GM12875 (cell line): ENCODE data around the gene MAPT.

Experiments
- H3K4me3 ChIP-seq: one replicate; pipeline ENCODE4 v1.5.1; 2011; ENCODE audit warnings: low read depth, low read length, control low read depth
- TF ChIP-seq, protein P1 (sequence below): IDR thresholded peaks from 2 replicates; pipeline ENCODE4 v1.5.1; 2011; ENCODE audit warnings: low read depth, mild to moderate bottlenecking, control low read depth, inconsistent platforms, low read length, moderate library complexity, borderline replicate concordance; ENCODE audit not compliant: insufficient read depth

The MAPT gene

DNA sequence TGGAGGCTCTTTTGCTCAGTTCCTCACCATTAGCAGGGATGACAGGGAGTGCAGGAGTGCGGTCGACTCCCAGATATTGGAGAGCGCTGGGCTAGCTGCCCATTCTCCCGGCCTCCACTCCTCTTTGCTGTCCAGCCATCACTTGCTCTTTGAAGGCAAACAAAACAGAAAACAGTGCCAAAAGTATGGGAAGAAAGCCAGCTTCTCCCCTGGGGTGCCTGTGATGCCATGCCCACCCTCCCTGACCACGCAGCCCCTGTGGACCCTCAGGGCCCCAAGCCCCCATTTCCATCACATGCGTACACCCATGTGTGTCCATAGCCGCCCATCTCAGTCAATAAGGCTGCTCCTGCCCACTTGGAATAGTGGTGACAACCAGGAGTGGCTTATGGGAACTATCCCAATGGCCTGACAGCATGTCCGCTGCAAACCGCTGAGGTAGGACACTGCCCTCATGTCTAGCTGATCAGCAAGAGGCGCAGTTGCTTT lies 30.0 kb downstream of the MAPT start:
- TF ChIP-seq, protein P1, sequence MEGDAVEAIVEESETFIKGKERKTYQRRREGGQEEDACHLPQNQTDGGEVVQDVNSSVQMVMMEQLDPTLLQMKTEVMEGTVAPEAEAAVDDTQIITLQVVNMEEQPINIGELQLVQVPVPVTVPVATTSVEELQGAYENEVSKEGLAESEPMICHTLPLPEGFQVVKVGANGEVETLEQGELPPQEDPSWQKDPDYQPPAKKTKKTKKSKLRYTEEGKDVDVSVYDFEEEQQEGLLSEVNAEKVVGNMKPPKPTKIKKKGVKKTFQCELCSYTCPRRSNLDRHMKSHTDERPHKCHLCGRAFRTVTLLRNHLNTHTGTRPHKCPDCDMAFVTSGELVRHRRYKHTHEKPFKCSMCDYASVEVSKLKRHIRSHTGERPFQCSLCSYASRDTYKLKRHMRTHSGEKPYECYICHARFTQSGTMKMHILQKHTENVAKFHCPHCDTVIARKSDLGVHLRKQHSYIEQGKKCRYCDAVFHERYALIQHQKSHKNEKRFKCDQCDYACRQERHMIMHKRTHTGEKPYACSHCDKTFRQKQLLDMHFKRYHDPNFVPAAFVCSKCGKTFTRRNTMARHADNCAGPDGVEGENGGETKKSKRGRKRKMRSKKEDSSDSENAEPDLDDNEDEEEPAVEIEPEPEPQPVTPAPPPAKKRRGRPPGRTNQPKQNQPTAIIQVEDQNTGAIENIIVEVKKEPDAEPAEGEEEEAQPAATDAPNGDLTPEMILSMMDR, result no peak
- no peak overlapping the region for H3K4me3 ChIP-seq

DNA sequence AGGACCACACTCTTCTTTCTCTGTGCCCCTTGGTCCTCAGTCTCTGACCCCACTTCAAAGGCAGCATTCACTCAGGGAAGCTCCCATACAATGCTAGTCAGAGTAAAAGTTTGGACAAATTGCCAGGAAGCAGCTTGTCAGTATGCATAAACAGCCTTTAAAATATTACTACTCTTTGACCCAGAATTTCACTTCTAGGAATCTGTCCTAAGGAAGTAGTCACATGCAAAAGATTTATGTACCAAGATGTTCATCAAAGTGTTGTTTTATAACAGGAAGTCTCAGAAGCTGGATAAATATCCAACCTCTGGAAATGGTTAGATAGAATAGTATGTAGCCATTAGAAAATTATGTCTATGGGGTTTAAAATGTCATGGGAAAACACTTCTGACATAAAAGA lies 31.0 kb downstream of the MAPT start:
- no peak overlapping the region for H3K4me3 ChIP-seq
- TF ChIP-seq, protein P1, result no peak

DNA sequence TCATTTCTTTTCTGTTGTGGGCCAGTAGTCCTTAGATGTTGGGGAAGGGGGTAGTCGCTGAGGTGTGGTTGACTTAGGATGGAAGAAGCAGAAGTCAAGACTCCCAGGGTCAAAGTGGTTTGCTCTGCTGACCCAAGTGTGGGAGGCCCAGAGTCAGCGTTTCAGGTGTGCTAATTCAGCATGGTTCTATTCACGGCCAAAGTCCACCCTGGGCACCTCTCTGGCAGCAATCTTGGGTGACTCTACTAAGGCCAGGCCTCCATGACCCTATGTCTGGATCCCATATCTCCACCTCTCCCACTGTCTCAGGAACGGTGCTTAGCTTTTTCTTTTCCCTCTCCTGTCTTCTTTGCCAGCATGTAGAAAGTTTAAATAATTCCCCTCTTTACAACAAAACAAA lies 32.9 kb downstream of the MAPT start:
- no peak overlapping the region for H3K4me3 ChIP-seq
- TF ChIP-seq, protein P1, result no peak

DNA sequence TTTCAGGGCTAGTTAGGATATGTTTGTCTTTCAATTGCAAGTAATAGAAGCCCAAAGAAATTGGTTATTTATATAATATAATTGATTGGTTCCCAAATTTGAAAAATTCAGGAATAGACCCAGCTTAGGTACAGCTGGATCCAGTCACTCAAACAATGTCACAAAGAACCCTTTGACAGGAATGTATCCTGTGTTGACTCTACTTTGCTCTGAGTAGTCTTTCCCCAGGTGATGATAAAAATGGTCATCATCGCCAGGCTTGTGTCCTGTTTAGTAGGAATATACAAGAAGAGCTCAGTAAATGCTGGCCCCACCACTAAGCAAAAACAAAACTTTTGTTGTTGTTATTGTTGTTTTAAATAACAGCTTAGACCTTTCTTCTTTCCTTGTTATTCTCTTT lies 35.0 kb downstream of the MAPT start:
- no peak overlapping the region for H3K4me3 ChIP-seq
- TF ChIP-seq, protein P1, result no peak

DNA sequence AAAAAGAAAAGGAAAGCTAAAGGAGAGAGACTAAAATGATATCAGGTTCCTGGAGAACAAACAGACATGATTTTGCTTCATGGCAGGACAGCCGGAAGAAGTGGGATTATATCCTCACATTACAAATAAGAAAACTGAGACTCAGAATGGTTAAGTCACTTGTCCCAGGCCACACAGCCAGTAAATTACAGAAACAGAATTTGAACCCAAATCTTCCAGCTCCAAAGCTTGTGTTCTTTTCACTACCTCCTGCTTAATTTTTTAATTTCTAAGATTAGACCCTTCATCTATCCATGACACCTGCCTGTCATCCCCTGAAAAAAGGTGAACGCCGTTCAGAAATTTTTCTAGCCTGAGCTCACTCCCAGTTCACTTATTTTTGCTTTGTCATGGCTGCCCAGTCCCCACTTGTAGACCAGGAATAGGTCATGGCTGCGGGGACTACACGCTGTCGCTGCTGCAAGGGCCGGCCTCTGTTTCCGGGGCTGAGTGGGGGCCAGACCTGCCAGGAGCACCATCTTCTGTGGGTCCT lies 36.1 kb downstream of the MAPT start:
- no peak overlapping the region for H3K4me3 ChIP-seq
- TF ChIP-seq, protein P1, result no peak

DNA sequence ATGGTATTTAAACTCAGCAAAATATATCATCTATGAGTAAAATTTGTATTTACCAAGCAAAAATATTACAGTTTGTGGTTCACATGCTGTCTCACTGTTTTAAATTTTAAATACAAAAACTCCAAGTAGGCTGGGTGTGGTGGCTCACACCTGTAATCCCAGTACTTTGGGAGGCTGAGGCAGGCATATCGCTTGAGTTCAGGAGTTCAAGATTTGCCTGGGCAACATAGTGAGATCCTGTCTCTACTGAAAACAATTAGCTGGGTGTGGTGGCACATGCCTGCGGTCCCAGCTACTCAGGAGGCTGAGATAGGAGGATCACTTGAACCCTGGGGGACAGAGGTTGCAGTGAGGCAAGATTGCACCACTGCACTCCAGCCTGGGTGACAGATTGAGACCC lies 37.3 kb downstream of the MAPT start:
- no peak overlapping the region for H3K4me3 ChIP-seq
- TF ChIP-seq, protein P1, result no peak

DNA sequence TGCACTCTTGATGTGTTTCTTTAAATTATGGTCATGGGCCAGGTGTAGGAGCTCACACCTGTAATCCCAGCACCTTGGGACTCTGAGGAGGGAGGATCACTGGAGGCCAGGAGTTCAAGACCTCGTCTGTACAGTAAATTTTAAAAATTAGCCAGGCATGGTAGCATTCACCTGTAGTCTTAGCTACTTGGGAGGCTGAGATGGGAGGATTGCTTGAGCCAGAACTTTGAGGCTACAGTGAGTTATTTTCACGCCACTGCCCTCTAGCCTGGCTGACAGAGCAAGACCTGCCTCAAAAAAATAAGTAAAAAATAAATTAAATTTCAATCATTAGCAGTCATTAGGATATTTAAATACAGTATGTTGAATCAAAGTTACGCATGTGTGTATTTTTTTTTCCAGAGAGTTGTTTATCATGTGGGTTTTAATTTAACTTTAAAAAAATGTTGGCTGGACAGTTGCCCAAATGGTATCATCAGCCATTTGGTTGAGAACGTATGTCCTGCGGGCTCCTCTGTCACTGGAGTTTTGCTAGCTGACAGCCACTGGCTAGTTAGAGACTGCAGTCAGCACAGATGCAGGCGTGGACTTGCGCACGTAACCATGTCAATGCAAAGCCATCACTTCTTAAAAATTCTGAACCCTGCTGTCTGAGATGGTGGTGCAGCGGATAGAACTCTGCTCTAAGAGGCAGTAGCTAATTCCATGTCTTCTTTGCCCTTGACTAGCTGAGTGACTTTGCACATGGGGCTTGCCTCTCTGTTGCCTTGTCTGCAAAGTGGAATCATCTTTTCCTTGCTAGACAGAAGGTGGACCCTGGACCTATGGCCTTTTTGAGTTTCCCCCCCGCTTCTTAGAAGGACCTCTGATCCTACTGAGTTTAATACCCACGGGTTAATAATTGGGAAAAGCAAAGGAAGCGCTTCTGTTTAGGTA lies 40.0 kb downstream of the MAPT start:
- TF ChIP-seq, protein P1, result no peak
- no peak overlapping the region for H3K4me3 ChIP-seq
